GM10248 (cell line): ENCODE measurements around the gene CSTF1.

ENCODE experiments used
- CTCF ChIA-PET: fragments of 300-600 bp; sonication (Branson Sonifier 250); formaldehyde crosslinking; extraction: SDS; loops from one replicate; lab custom pipeline; 2021; ENCODE audit warnings: antibody characterized with exemption; lab: Yijun Ruan, JAX
- POLR2A ChIA-PET: fragments of 350-650 bp; sonication (Branson Sonifier 250); formaldehyde crosslinking; extraction: SDS; loops from one replicate; lab custom pipeline; 2020; ENCODE audit warnings: antibody characterized with exemption; lab: Yijun Ruan, JAX
- DNase-seq: peaks from one replicate; pipeline ENCODE4 v3.0.0; 2012; ENCODE audit errors: extremely low spot score
- CTCF ChIP-seq: IDR thresholded peaks from 2 replicates; pipeline ENCODE4 v1.5.1; 2012; ENCODE audit warnings: mild to moderate bottlenecking, low read depth; ENCODE audit errors: extremely low read depth, missing control alignments, control extremely low read depth

CSTF1 gene

GRCh38 chr20:56368351-56369134 lies 23.9 kb upstream of the CSTF1 start:
- TF ChIP-seq CTCF, result no peak
- ChIA-PET POLR2A (no interaction called here), CTCF (interaction anchor here (0.8 to 1.4 kb wide), 3 partner anchors 10 to 51 kb away, joined by 3 to 6 read pairs (median 3); partner anchors contain the start of gene FAM210B)
- DNase-seq, result no peak

GRCh38 chr20:56369179-56369578 lies 23.3 kb upstream of the CSTF1 start:
- ChIA-PET POLR2A (no interaction called here), CTCF (interaction anchor here (0.8 to 1.5 kb wide), 4 partner anchors 10 to 50 kb away, joined by 3 to 6 read pairs (median 3); partner anchors contain the start of gene FAM210B)
- DNase-seq, result no peak
- TF ChIP-seq CTCF, result no peak

DNA sequence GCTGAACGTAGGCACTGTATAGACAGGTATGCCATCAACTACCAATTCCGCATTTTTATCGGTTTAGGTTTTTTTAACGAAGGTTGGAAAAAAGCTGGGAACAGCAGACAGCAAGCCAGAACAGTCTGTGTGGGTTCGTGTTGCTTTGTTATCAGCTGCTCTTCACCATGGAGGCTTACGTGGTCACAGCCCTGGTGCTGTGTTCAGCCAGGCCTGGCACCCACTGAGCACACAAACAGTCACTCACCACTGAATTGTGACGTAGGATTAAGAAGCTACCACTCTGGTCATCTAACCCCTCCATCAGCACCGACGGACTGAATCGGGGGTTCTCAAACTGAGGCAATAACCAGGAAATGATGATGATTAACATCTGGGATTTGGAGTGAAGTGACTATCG lies 20.5 kb upstream of the CSTF1 start:
- POLR2A ChIA-PET, result no interaction called here
- DNase-seq, result no peak
- CTCF ChIA-PET, result interaction anchor here (0.9 to 1.3 kb wide), 3 partner anchors 11 to 19 kb away, joined by 3 to 4 read pairs (median 4); partner anchors contain the start of gene AURKA
- TF ChIP-seq CTCF, result no peak

DNA sequence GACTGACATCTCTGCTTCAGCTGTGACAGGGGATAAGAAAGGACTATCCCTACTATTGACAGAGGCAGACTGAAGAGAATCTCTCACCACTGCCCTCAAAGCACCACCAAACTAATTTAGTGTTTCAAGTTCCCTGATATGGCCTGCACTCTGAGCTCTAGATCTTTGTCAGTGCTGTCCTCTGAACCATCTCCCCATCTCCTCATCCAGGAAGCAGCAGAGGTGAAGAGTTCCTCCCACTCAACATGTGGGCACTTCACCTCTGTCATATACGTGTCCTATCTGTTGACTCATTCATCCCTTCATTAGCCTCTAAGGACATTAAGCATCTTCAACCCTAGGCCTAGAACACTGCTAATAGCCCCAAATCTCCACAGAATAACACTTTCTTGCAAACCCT lies 19.6 kb upstream of the CSTF1 start:
- DNase-seq, result no peak
- ChIA-PET POLR2A (interaction anchor here (0.7 kb wide), 1 partner anchor 20 kb away, joined by 4 read pairs; the partner anchor contains the start of gene CSTF1), CTCF (interaction anchor here (0.9 to 1.3 kb wide), 3 partner anchors 12 to 19 kb away, joined by 3 to 4 read pairs (median 4); partner anchors contain the start of gene AURKA)
- no peak for TF ChIP-seq CTCF

- TF ChIP-seq CTCF, result no peak
- POLR2A ChIA-PET, result no interaction called here
Measured at GRCh38 chr20:56373942-56374341, 18.5 kb upstream of the CSTF1 start.

GRCh38 chr20:56376331-56376730 lies 16.1 kb upstream of the CSTF1 start:
- no peak for DNase-seq
- ChIA-PET POLR2A (no interaction called here), CTCF (interaction anchor here (1.2 to 1.4 kb wide), 2 partner anchors 10 to 15 kb away, joined by 3 to 5 read pairs; partner anchors contain the start of genes AURKA and CSTF1)
- no peak for TF ChIP-seq CTCF

More at GRCh38 chr20:56373942-56374341, 18.5 kb upstream of the CSTF1 start:
- DNase-seq, result no peak
- CTCF ChIA-PET, result interaction anchor here (1.0 to 2.2 kb wide), 2 partner anchors 13 to 24 kb away, joined by 3 to 8 read pairs; no protein-coding TSS in a partner anchor
